Epithelial cell of esophagus (primary cell): ENCODE data around the gene ZNF679.
"Not testable (repeated sequence)": the region's sequence is repeated elsewhere in the genome, so short reads cannot be mapped to it uniquely, and the experiment has no call there.

Experiments used
- DNase-seq: peaks from one replicate; pipeline ENCODE4 v3.0.0; 2010; ENCODE audit warnings: low read depth
- H3K4me3 ChIP-seq: 2 replicates; pipeline ENCODE4 v1.5.1; 2011; ENCODE audit warnings: mild to moderate bottlenecking, low read length, control low read depth
- CTCF ChIP-seq: IDR thresholded peaks from 2 replicates; pipeline ENCODE4 v1.5.1; 2011; ENCODE audit warnings: low read depth, mild to moderate bottlenecking, low read length, control low read depth, inconsistent platforms; ENCODE audit not compliant: insufficient read depth; ENCODE audit errors: missing control alignments

Gene ZNF679

GRCh38 chr7:64312826-64313225 is 84.6 kb downstream of the ZNF679 start:
- TF ChIP-seq CTCF: no peak
- peak; percentile 59 for DNase-seq
- H3K4me3 ChIP-seq: no peak overlapping the region

GRCh38 chr7:64313740-64314491 is 85.6 kb downstream of the ZNF679 start, which contains the start of gene ZNF736:
Gene ZNF736 (plus strand): TSS chr7:64313961. CDS start chr7:64314151, 190 bp downstream.
- H3K4me3 ChIP-seq: peak within 1 kb of the TSS; percentile 85
- TF ChIP-seq CTCF: no peak
- peak; percentile 98 for DNase-seq

GRCh38 chr7:64314566-64314965 is 86.3 kb downstream of the ZNF679 start:
- H3K4me3 ChIP-seq: peak overlapping the region; percentile 85
- no peak for DNase-seq
- no peak for TF ChIP-seq CTCF

- H3K4me3 ChIP-seq, DNase-seq: not testable (repeated sequence)
Measured at GRCh38 chr7:64316031-64316742, 87.9 kb downstream of the ZNF679 start.
